SK-N-SH treated with all-trans-retinoic acid at 6 μM for 48 hours (cell line): Measurements from ENCODE around the gene CLCN3.
"Not testable (repeated sequence)": the region's sequence is repeated elsewhere in the genome, so short reads cannot be mapped to it uniquely, and the experiment has no call there.

Source experiments
- ARNTL ChIP-seq: fragments of 450-650 bp; formaldehyde crosslinking; IDR thresholded peaks from 2 replicates; pipeline ENCODE4 v1.5.0; 2020; ENCODE audit warnings: low read depth, mild to moderate bottlenecking, moderate library complexity, borderline replicate concordance
- PATZ1 ChIP-seq: fragments of 250-450 bp; sonication (Bioruptor Pico); IDR thresholded peaks from 2 replicates; pipeline ENCODE4 v1.8.0; 2020; ENCODE audit warnings: mild to moderate bottlenecking, moderate library complexity, borderline replicate concordance
- PPARA ChIP-seq: fragments of 250-450 bp; sonication (Bioruptor Pico); IDR thresholded peaks from 2 replicates; pipeline ENCODE4 v1.5.0; 2020; ENCODE audit warnings: mild to moderate bottlenecking, borderline replicate concordance

GRCh38 chr4:169678486-169678885 lies 58.1 kb downstream of the CLCN3 start:
- TF ChIP-seq PPARA (CRISPR knock-in tag); PATZ1; ARNTL (CRISPR knock-in tag): not testable (repeated sequence)
